GM21447 (cell line): Measurements from ENCODE around the gene SPR.
"Not testable (repeated sequence)": the region's sequence is repeated elsewhere in the genome, so short reads cannot be mapped to it uniquely, and the experiment has no call there.

Experiments
- ATAC-seq: cut with Tn5 transposase; IDR thresholded peaks from one replicate; pipeline ENCODE4 v1.9.1; 2021; ENCODE audit not compliant: unreplicated experiment

SPR gene

GRCh38 chr2:72888438-72889202 lies 1.4 kb downstream of the SPR start:
- no peak for ATAC-seq

GRCh38 chr2:72889991-72890390 lies 2.8 kb downstream of the SPR start:
- no peak for ATAC-seq

GRCh38 chr2:72891091-72891818 lies 4.0 kb downstream of the SPR start:
- ATAC-seq: no peak

- ATAC-seq: peak; percentile 70
Observed at GRCh38 chr2:72892506-72893173, 5.4 kb downstream of the SPR start.

GRCh38 chr2:72893594-72894319 lies 6.5 kb downstream of the SPR start:
- peak; percentile 69 for ATAC-seq

GRCh38 chr2:72894514-72894913 lies 7.3 kb downstream of the SPR start:
- no peak for ATAC-seq

- ATAC-seq: no peak
Observed at GRCh38 chr2:72895154-72895553, 7.9 kb downstream of the SPR start.

- no peak for ATAC-seq
Observed at GRCh38 chr2:72895759-72896281, 8.6 kb downstream of the SPR start.

GRCh38 chr2:72896446-72896845 lies 9.2 kb downstream of the SPR start:
- ATAC-seq: no peak

GRCh38 chr2:72897785-72898584 lies 10.8 kb downstream of the SPR start:
- no peak for ATAC-seq

- ATAC-seq: no peak
Observed at GRCh38 chr2:72898585-72898906, 11.3 kb downstream of the SPR start.

- ATAC-seq: no peak
Observed at GRCh38 chr2:72900191-72900825, 13.1 kb downstream of the SPR start.

GRCh38 chr2:72901426-72901825 lies 14.2 kb downstream of the SPR start:
- ATAC-seq: no peak

GRCh38 chr2:72907369-72907768 lies 20.2 kb downstream of the SPR start:
- not testable (repeated sequence) for ATAC-seq

GRCh38 chr2:72908741-72909140 lies 21.5 kb downstream of the SPR start:
- no peak for ATAC-seq

- no peak for ATAC-seq
Observed at GRCh38 chr2:72911256-72911655, 24.0 kb downstream of the SPR start.

- no peak for ATAC-seq
Observed at GRCh38 chr2:72913486-72914205, 26.4 kb downstream of the SPR start.

- ATAC-seq: no peak
Observed at GRCh38 chr2:72914206-72914559, 27.0 kb downstream of the SPR start.

- ATAC-seq: no peak
Observed at GRCh38 chr2:72914589-72915319, 27.5 kb downstream of the SPR start.
